GM21367 (cell line): ENCODE results near the gene KRTAP10-6.
"Not testable (repeated sequence)": the region's sequence is repeated elsewhere in the genome, so short reads cannot be mapped to it uniquely, and the experiment has no call there.

Source experiments
- ATAC-seq: cut with Tn5 transposase; IDR thresholded peaks from one replicate; pipeline ENCODE4 v1.9.1; 2021; ENCODE audit not compliant: unreplicated experiment

The KRTAP10-6 gene

DNA sequence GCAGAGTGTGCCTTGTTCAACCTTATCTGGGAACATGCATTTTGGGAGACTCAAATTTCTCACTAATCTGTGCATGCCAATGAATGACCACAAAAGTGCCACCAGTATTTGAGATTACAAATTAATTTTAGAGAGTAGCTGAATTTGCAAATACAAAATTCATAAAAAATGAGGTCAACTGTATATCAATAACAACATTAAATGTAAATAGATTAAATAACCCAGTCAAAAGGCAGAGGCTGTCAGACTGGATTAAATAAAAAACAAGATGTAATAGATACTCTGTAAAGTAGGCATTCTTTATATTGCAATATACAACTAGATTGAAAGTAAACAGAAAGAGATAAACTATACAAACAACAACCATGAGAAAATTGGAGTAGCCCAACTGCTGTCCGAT lies 28.2 kb downstream of the KRTAP10-6 start:
- ATAC-seq, result no peak

DNA sequence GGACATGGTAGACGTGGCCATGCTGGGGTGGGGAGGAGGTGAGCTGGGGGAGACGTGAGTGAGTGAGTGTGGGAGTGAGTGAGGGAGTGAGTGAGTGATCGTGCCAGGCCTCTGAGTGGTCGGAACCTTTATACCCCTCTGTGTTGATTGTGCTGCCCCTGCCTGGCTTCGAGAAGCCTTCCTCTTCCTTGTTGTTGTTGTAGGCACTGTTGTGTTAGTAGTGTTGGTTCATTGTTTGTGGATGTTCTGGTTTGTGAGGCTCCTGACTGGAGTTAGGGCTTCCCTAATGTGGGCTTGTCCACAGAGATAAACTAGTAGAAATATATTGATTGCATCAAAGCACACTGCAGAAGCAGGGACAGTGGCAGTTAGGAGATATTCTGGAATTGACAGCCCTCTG lies 33.6 kb downstream of the KRTAP10-6 start, which contains the start of gene KRTAP10-3:
Gene KRTAP10-3, minus strand, starts transcription at position 101 of the 400 bp plus-strand sequence. Its CDS starts 80 bp downstream, at position 21.
- no peak for ATAC-seq

DNA sequence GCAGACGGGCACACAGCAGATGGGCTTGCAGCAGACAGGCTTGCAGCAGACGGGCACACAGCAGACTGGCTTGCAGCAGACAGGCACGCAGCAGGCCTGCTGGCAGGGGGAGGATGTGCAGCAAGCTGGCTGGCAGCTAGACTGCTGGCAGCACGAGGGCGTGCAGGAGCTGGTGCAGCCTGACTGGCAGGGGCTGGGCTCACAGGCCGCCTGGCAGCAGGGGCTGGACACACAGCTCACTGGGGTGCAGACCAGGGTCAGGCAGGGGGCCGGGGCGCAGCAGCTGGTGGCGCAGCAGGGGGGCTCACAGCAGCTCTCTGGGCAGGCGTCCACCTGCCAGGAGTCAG lies 34.0 kb downstream of the KRTAP10-6 start:
- ATAC-seq, result not testable (repeated sequence)

DNA sequence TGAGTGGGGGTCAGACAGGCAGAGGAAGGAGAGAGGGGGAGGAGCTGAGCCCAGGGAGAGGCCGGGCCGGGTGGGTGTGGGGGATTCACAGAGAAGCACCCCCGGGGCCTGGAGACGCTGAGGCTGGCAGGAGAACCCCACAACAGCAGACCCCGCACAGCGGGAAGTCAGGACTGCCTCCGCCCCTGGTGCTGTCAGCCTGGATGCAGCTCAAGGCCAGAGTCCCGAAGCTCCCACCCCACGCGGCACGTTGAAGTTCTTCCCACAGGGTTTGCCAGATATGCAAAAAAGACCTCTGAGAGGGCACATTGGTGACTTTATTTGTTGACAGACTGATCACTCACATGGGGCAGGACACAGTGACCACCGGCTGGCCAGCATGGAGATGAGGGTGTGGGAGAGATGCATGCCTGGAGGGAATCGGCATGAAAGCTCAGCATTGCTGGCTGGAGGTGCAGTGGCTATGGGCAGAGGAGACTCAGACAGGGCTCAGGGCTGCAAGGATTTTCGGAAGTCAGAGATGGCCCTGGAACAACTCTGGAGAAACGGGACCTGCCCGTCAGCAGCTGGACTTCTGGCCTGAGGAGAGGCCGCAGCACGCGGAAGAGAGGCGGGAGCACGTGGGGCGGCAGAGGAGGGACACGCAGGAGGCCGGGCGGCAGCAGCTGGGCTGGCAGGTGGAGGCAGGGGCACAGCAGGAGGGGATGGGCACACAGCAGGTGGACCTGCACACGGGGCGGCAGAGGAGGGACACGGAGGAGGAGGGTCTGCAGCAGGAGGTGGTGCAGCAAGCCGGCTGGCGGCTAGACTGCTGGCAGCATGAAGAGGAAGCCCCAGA lies 34.6 kb downstream of the KRTAP10-6 start:
- no peak for ATAC-seq

DNA sequence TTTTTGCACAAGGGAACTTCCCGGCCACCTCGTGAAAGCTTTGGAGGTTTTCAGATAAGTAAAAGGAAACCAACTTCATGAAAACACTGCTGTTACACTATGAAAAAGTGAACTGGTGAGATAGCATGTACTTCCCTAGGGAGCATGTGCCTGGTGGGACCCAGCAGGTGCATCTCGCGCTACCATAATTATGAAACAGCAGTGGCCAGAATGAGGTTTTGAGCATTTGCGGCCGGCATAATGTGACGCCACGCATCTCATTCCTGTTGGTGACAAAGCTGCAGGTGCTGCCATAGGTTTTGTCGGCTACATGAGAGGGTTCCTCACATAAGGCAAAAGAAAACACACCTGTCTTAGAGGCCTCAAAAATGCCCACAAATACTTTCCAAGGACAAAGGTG lies 35.4 kb downstream of the KRTAP10-6 start:
- ATAC-seq, result no peak

DNA sequence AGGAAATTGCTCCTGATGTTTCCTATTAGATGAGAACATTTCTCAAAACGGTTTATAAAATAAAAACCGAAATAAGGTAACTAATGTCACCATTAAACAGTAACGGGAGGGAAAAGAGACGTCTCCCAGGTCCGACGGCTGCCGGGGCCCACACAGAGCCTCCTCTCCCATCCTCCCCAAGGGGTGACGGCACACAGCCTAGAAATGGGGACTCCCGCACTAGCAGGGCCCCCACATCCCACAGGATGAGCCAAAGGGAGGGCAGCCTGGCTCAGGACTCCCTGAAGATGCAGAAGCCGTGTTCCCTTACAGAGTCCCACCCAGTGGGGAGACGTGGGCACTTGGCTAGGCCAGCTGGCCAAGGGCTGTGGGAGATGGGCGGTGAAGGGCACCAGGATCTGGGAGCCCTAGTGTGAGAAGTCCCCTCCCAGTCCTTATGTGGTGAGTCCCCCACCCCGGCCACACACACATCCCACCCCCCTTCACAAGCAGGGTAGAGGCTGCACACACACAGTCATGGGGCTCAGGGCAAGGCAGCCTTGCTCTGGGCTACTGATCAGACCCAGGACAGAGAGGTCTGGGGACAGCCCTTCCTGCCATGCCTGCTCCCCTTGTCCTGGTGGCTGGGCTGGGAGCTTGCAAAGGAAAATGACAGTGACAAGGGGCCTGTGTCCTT lies 37.0 kb downstream of the KRTAP10-6 start:
- no peak for ATAC-seq

DNA sequence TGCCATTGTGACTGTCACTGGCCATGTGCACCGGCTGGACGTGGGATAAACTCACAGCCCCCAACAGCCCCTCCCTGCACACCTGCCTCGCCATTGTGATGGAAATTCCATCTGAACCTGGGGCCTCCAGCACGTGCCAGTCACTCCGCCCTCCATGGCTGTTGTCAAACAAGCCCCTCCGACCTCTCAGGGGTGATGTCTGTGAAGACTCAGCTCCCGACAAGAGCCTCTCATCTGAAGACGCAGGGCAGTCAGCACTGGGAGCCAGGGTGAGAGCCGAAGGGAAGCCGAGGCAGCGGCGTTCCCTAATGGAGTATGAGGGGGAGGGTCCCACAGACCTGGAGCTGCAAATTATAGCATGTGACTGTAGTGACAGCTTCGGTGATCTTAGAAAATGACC lies 39.6 kb downstream of the KRTAP10-6 start:
- ATAC-seq, result no peak

DNA sequence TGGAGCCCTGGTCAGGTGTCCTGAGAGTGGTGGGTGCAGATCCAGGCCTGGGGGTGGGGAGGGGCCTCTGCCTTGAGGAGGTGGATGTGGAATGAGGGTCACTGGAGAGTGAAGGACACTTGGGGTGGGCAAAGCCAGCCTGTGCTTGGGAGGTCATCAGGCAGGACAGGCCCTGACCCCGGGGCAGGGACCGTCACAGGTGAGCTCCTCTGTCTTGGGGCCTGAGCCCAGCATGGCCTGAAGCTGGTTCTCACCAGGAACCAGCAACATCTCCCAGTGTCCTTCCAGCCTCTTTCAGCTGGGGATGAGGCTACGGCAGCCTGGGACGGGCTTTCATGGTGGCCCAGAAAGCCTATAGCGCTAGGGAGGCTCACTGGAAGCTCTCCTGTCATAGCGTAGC lies 40.2 kb downstream of the KRTAP10-6 start:
- ATAC-seq, result no peak

DNA sequence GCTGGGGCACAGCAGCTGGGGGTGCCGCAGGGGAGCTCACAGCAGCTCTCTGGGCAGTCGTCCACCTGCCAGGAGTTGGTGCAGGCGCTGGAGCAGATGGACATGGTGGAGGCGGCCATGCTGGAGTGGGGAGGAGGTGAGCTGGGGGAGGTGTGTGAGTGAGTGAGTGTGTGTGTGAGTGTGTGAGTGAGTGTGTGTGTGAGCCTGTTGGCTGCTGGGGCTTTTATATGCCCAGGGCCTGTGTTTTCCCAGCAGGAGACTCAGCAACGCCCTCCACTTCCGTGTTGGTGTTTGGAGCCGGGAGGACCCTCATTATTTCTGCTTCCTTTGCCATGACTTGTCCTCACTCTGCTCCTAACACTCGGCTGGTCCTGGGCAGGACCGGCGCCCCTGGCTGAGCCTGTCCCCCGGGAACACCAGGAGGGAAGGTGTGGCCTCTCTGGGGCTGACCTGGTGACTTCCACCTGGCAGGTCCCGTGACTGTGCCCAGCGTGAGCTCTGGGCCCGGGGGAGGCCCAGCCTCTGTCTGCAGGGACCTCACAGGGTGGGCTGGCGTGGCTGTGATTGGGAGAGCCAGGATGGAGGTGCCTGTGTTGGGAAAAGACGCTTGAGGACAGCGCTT lies 40.9 kb downstream of the KRTAP10-6 start, which contains the start of gene KRTAP10-2:
Gene KRTAP10-2, minus strand, starts transcription at position 166 of the 622 bp plus-strand sequence. Its CDS starts 47 bp downstream, at position 119.
- no peak for ATAC-seq

DNA sequence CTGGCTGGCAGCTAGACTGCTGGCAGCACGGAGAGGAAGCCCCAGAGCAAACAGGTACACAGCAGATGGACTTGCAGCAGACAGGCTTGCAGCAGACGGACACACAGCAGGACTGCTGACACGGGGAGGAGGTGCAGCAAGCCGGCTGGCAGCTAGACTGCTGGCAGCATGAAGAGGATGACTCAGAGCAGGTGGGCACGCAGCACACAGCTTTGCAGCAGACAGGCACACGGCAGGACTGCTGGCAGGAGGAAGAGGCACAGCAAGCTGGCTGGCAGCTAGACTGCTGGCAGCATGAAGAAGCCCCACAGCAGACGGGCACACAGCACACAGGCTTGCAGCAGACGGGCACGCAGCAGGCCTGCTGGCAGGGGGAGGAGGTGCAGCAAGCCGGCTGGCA lies 41.5 kb downstream of the KRTAP10-6 start:
- ATAC-seq, result no peak

DNA sequence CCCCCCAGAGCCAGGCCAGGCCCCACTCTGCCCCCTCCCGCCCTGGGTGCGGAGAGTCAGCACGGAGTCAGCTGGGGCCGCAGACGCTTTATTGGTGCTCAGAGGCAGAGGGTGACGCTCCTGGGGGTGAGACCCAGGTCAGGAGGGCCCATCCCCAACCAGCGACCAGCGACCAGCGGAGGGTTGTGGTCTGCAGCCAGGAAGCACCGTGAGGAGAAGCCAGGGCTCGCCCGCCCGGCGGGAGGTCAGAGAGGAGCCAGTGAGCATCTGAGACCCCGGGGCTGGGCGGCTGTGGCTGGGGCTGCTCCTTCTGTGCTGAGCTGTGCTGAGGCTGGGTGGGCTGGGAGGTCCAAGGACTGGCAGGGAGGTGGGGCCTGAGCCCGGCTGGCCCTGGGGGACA lies 42.0 kb downstream of the KRTAP10-6 start:
- ATAC-seq, result not testable (repeated sequence)

DNA sequence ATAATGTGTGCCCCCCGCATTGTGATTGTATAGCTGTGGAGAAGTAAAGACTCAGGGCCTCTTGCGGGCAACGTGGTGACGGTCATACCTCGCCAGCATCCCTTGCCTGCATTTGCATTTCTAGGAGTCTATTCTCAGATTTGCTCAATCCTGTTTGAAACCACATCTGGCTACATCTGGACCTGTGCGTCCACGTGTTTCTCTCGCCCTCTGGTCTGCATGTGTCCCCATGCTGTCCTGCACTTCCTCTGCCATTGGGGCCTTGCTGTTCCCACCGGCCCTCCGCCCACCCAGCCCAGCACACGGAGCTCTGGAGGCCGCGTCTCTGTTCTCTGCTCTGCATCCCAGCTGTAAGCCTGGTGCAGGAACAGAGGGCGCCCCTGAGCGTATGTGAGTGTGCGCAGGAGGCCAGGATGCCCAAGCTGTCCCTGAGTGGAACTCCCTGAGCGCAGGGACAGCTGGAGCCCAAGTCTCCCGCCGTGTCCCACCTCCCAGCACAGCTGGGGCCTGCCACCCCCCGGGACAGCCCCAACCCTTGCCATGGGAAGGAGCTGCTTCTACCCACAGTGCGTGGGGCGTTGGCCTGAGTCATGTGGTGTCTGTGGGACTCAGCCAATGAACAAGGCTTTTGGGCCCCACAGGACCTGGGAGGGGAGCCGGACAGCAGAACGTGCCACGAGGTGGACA lies 42.6 kb downstream of the KRTAP10-6 start:
- ATAC-seq, result no peak

DNA sequence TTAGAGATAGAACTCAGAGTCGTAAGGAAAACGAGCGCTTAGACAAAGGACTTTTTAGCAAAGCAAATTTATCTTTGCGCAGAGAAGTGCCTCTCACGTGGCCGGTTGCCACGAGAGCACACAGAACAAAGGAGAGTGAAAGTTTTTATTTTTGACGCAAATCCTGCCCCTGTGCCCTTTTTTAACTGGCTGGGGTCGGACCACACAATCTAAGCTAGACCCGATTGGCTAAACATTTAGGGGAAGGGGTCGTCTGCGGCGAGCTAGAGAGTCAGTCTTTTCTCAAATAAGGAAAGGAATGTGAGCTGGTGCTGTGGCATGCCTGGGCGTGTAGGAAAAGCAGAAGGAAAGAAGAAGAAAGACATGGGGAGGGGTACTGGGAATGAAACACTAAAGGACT lies 43.4 kb downstream of the KRTAP10-6 start:
- no peak for ATAC-seq

DNA sequence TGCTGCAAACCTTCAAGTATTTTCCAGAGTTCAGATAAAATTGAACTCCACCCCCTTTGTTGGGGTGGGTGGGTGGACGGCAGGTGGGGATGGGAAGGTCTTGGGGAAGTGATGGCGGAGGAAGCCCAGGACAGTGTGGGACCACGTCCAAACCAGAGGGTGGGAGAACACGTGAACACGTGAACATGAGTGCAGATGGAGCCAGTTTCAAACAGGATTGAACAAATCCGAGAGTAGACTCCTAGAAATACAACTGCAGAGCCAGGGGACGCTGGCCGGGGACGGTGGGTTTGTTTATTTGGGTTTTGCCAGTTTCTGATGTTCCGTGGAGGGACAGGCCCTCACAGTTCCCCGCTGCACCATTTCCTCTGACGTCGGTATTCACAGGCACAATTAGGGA lies 43.9 kb downstream of the KRTAP10-6 start:
- no peak for ATAC-seq

DNA sequence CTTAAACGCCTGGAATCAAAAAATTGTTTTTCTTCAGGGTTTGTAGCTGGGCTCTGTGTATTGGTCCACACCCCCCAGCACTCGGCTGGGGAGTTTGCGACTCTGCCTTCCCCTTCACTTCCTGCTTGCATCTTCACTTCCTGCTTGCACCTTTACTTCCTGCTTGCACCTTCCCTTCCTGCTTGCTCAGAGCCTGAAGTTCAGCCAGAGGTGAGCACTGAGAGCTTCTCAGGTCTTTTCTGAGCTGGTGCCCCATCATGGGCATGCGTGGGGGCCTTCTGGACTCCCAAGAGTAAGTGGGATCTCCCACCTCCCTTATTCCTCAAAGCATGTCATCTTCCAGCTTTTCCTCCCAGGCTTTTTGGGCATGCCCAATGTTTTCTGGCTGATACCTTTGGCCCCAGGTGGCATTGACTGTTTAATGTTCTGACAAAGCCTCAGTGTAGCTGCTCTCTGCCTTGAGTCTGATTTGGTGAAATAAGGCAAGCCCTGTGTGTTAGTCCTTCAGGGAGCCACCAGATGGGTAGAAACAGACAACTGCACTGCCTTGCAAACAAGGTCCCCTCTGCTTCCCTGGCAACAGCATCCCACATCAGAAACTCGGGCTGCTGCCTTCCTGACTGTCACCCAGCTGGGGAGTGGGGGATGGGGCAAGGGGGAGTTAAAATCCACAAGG lies 44.5 kb downstream of the KRTAP10-6 start:
- ATAC-seq, result no peak

DNA sequence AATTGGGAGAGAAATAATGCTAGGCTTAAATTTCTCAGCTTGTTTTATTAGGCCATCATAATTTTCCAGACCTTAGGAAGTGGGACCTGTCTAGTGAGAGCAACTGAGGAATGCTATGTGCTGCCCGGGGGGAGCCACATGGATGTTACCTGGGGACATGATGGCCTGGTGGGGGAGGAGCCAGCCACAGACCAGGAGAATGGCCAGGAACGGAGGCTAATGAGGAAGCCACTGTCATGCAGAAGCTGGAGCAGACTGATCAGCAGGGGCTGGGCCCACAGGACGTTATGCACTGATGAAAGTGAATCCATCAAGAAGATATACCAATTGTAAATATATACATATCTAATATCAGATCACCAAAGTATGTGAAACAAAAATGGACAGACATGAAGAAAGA lies 47.7 kb downstream of the KRTAP10-6 start:
- no peak for ATAC-seq

DNA sequence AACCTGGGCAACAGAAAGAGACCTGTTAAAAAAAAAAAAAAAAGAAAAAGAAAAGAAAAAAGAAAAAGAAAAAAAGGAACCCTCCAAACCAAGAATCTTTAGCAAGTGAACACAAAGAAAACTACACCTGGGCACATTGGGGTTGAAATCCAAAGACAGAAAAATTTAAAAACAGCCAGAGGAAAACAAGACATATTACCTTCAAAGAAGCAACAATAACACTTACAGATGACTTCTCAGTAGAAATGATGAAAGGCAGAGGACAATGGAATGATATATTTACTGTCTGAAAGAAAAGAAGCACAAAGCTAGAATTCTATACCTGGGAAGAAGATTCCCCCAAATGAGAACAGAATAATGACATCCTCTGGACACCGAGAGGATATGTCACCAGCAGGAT lies 49.6 kb downstream of the KRTAP10-6 start:
- ATAC-seq, result no peak
